A673 (cell line): ENCODE measurements around the gene UBIAD1. TPM values are rescaled to one million over a fixed set of nuclear protein-coding genes. Genes with fewer than 3 reads are reported as not detected.

ENCODE experiments used
- BruUV-seq: library from RNA; stranded (reverse); fragments of 400-500 nt; replicated peaks from 2 replicates; lab custom pipeline; 2021; lab: Mats Ljungman, UMichigan
- CTCF ChIA-PET: fragments of 300-600 bp; sonication (Branson Sonifier 250); formaldehyde crosslinking; loops from one replicate; lab custom pipeline; 2022; ENCODE audit warnings: antibody characterized with exemption; lab: Charles Lee
- POLR2A ChIA-PET: fragments of 300-600 bp; sonication (Branson Sonifier 250); formaldehyde crosslinking; loops from one replicate; lab custom pipeline; 2022; ENCODE audit warnings: antibody characterized with exemption; ENCODE audit not compliant: low non-redundant PET; lab: Charles Lee
- DNase-seq: peaks from one replicate; pipeline ENCODE4 v3.0.0-alpha.2; 2015; ENCODE audit warnings: low spot score
- H3K27ac ChIP-seq: fragments of 200-600 bp; sonication (generic); 2 replicates; pipeline ENCODE4 v1.5.1; 2016; ENCODE audit warnings: mixed run types, low read depth, mild to moderate bottlenecking, mixed read lengths, antibody characterized with exemption, low read length; ENCODE audit not compliant: poor library complexity, severe bottlenecking
- H3K27me3 ChIP-seq: fragments of 200-600 bp; sonication (generic); replicated peaks from 2 replicates; pipeline ENCODE4 v1.6.1; 2017; ENCODE audit warnings: mixed run types, low read depth, mild to moderate bottlenecking, mixed read lengths, antibody characterized with exemption, low read length; ENCODE audit not compliant: insufficient read depth, poor library complexity
- H3K36me3 ChIP-seq: fragments of 200-600 bp; sonication (generic); 2 replicates; pipeline ENCODE4 v1.6.1; 2016; ENCODE audit warnings: mixed run types, mild to moderate bottlenecking, mixed read lengths, antibody characterized with exemption, low read length; ENCODE audit not compliant: insufficient read depth, poor library complexity, severe bottlenecking
- H3K4me1 ChIP-seq: fragments of 200-600 bp; sonication (generic); 2 replicates; pipeline ENCODE4 v1.6.1; 2017; ENCODE audit warnings: mixed run types, mild to moderate bottlenecking, mixed read lengths, antibody characterized with exemption, low read length; ENCODE audit not compliant: insufficient read depth, poor library complexity, severe bottlenecking
- H3K4me3 ChIP-seq: fragments of 200-600 bp; sonication (generic); 2 replicates; pipeline ENCODE4 v1.5.1; 2016; ENCODE audit warnings: low read depth, mixed run types, mild to moderate bottlenecking, mixed read lengths, low read length; ENCODE audit not compliant: poor library complexity, severe bottlenecking
- H3K9me3 ChIP-seq: fragments of 200-600 bp; sonication (generic); 2 replicates; pipeline ENCODE4 v1.6.1; 2016; ENCODE audit warnings: mixed run types, low read depth, mild to moderate bottlenecking, mixed read lengths, antibody characterized with exemption, low read length; ENCODE audit not compliant: poor library complexity, severe bottlenecking
- CTCF ChIP-seq: fragments of 300-800, 200-600 bp; sonication (generic); conservative IDR thresholded peaks from 2 replicates; pipeline ENCODE4 v1.5.1; 2017; ENCODE audit warnings: low read depth, mild to moderate bottlenecking, antibody characterized with exemption, low read length, moderate library complexity, mixed read lengths
- EZH2 ChIP-seq: fragments of 200-600 bp; sonication (generic); IDR thresholded peaks from 2 replicates; pipeline ENCODE4 v1.6.1; 2017; ENCODE audit warnings: borderline replicate concordance, low read depth, mild to moderate bottlenecking, mixed read lengths, antibody characterized with exemption, low read length; ENCODE audit not compliant: poor library complexity, severe bottlenecking
- intact Hi-C: fragments of 100-400 bp; cut with micrococcal nuclease; formaldehyde crosslinking; loops from one replicate; pipeline ENCODE4 v1.10.0; 2022; ENCODE audit not compliant: unreplicated experiment
- total RNA-seq: library from RNA; stranded (reverse); gene quantifications from 2 replicates; pipeline ENCODE4 v1.2.3, GENCODE V29; 2021

UBIAD1 gene
- total RNA-seq, 1 experiment from 2014 or later: 19.6 TPM

GRCh38 chr1:11252538-11252937 lies 20.5 kb upstream of the UBIAD1 start:
- POLR2A ChIA-PET: no interaction called here
- CTCF ChIA-PET: no interaction called here
- no TSS peak for BruUV-seq
- Histone ChIP-seq H3K27me3 (no peaks in the 10 kb centered on the region), H3K4me3 (no peak overlapping the region), H3K9me3 (no peaks in the 10 kb centered on the region), H3K27ac (no peak overlapping the region), H3K36me3 (peaks cover 60% of the 10 kb centered on the region), H3K4me1 (no peaks in the 10 kb centered on the region)
- DNase-seq: no peak
- no peak for TF ChIP-seq CTCF
- no peak for TF ChIP-seq EZH2
- intact Hi-C loops: no loop called here

DNA sequence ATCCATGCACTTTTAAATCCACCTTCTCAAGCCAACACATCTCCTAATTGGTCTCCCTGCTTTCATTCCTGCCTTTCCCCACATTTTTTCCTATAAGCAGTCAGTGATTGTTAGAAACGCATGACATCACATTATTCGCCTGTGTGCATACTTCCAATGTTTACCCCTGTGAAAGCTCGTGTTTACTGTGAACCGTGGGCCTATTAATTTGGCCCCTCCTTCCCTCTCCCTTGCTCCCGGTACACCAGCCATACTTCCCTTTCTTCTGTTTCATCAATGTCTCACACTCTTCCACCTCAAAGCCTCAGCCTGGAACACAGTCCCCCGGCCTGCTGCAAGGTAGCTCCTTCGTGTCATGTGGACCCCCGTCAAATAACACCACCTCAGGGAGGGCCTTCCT lies 19.8 kb upstream of the UBIAD1 start:
- BruUV-seq: no TSS peak
- intact Hi-C loops: no loop called here
- ChIA-PET CTCF (no interaction called here), POLR2A (no interaction called here)
- no peak for DNase-seq
- peaks cover 66% of the 10 kb centered on the region for H3K36me3 ChIP-seq
- H3K4me3 ChIP-seq: no peak overlapping the region
- no peak for TF ChIP-seq CTCF
- no peaks in the 10 kb centered on the region for H3K9me3 ChIP-seq
- H3K27me3 ChIP-seq: no peaks in the 10 kb centered on the region
- H3K27ac ChIP-seq: no peak overlapping the region
- no peaks in the 10 kb centered on the region for H3K4me1 ChIP-seq

DNA sequence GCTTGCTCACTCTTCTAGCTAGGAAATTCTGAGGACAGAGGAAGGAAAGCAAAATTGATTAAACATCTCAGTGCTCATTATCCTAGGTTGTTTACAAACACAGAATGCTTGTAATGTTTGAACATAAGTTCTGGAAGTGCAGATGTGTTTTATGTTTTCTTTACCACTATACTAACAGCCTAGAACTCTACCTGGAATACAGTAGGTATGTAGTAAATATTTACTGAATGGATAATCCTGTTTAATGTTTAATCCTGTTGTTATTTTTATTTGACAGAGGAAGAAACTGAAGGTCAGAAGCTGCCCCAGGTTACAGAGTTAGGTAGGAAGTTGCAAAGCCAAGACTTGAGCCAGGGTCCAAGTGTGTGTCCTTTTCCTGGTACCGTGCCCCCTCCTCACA lies 16.7 kb upstream of the UBIAD1 start:
- no peaks in the 10 kb centered on the region for H3K4me1 ChIP-seq
- H3K36me3 ChIP-seq: peaks cover 74% of the 10 kb centered on the region
- TF ChIP-seq EZH2 (no peak), CTCF (no peak)
- H3K9me3 ChIP-seq: no peaks in the 10 kb centered on the region
- BruUV-seq: no TSS peak
- no peak overlapping the region for H3K4me3 ChIP-seq
- H3K27me3 ChIP-seq: no peaks in the 10 kb centered on the region
- POLR2A ChIA-PET: no interaction called here
- intact Hi-C loops: no loop called here
- DNase-seq: no peak
- no peak overlapping the region for H3K27ac ChIP-seq
- CTCF ChIA-PET: no interaction called here
